Stimulated activated CD8-positive, alpha-beta memory T cell treated with anti-CD3 and anti-CD28 coated beads, Interleukin-2, amount 100 ng/mL, for 48 hours (primary cell): ENCODE data around the gene ARID4A.
"Not testable (repeated sequence)": the region's sequence is repeated elsewhere in the genome, so short reads cannot be mapped to it uniquely, and the experiment has no call there.

ENCODE experiments used
- DNase-seq, 2 donors: peaks; one replicate each; pipeline ENCODE4 v3.0.0-alpha.2; 2020; ENCODE audit warnings: low read depth in 2 of 2

The ARID4A gene, protein sequence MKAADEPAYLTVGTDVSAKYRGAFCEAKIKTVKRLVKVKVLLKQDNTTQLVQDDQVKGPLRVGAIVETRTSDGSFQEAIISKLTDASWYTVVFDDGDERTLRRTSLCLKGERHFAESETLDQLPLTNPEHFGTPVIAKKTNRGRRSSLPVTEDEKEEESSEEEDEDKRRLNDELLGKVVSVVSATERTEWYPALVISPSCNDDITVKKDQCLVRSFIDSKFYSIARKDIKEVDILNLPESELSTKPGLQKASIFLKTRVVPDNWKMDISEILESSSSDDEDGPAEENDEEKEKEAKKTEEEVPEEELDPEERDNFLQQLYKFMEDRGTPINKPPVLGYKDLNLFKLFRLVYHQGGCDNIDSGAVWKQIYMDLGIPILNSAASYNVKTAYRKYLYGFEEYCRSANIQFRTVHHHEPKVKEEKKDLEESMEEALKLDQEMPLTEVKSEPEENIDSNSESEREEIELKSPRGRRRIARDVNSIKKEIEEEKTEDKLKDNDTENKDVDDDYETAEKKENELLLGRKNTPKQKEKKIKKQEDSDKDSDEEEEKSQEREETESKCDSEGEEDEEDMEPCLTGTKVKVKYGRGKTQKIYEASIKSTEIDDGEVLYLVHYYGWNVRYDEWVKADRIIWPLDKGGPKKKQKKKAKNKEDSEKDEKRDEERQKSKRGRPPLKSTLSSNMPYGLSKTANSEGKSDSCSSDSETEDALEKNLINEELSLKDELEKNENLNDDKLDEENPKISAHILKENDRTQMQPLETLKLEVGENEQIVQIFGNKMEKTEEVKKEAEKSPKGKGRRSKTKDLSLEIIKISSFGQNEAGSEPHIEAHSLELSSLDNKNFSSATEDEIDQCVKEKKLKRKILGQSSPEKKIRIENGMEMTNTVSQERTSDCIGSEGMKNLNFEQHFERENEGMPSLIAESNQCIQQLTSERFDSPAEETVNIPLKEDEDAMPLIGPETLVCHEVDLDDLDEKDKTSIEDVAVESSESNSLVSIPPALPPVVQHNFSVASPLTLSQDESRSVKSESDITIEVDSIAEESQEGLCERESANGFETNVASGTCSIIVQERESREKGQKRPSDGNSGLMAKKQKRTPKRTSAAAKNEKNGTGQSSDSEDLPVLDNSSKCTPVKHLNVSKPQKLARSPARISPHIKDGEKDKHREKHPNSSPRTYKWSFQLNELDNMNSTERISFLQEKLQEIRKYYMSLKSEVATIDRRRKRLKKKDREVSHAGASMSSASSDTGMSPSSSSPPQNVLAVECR

DNA sequence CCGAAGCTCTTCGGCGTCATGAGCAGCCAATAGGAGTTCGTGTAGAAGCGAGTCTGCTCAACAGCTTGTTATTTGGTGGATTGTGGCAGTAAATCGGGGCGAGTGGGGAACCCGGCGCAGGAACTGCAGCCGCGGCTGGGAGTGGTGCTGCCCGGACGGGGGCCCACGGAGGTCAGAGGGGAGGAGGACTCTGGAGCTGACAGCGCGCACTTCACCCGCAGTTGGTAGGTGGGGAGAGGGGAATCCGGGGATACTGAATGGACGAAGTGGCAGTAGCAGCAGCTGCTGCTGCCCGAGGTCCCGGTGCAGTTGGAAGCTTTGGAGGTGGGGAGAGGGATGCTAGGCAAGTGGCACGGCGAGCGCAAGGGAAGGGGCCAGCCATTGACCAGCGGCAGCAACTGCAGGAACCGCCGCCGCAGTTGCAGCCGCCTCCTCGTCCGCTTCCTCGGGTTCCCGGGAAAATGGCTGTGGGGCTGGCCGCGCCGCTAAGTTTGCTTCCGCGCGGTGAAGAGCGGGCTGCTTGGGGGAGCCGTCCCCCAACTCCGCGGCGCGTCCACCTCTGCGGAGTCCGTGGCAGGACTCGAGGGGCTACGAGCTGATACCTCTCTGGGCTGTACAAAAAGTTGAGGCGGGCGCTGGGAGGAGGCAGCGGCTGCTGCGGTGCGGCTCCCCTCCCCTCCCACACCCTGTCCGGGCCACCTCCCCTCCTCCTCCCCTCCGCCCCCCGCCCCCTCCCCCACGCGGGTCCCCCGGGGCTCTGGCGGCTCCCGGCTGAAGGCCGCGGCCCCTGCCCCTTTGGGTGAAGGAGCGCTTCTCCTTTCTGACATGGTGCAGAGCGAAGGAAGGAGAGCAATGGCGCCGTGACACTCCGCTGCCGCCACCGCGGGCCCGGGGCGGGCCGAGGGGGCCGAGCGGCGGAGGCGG is at the start of gene ARID4A:
Gene ARID4A (plus strand): TSS at position 79 of the 924 bp plus-strand sequence. CDS start 1,300 bp downstream, outside the sequence.
- DNase-seq = peak; percentile 56 to 67

DNA sequence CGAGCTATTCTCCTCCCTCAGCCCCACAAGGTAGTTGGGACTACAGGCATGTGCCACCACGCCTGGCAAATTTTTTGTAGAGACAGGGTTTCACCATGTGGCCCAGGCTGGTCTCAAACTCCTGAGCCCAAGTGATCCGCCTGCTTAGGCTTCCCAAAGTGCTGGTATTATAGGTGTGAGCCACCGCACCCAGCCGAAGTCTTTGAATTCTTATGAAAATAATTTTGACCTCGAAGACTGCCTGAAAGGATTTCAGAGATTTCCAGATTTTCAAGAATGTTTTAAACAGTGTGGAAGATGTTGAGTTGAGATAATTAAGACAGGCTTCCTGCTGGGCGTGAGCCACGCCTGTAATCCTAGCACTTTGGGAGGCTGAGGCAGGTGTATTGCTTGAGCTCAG is 48.7 kb upstream of the ARID4A start:
- DNase-seq = no peak

DNA sequence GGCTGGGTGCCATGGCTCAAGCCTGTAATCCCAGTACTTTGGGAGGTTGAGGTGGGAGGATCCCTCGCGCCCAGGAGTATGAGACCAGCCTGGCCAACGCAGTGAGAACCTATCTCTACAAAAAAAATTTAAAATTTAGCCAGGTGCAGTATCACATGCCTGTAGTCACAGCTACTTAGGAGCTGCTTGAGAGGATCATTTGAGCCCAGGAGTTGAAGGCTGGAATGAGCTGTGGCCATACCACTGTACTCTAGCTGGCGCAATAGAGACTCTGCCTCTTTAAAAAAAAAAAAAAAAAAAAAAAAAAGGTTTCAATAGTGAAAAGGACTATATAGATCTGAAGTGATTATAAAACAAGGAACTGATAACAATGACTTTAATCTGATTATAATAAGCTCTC is 40.2 kb upstream of the ARID4A start:
- no peak for DNase-seq

DNA sequence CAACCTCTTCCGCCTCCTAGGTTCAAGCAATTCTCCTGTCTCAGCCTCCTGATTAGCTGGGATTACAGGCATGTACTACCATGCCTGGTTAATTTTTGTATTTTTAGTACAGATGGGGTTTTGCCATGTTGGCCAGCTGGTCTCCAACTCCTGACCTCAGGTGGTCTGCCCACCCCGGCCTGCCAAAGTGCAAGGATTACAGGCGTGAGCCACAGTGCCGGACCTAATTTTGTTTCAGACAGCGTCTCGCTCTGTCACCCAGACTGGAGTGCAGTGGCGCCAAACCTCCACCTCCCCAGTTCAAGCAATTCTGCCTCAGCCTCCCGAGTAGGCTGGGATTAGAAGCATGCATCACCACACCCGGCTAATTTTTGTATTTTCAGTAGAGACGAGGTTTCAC is 36.4 kb upstream of the ARID4A start:
- not testable (repeated sequence) for DNase-seq

DNA sequence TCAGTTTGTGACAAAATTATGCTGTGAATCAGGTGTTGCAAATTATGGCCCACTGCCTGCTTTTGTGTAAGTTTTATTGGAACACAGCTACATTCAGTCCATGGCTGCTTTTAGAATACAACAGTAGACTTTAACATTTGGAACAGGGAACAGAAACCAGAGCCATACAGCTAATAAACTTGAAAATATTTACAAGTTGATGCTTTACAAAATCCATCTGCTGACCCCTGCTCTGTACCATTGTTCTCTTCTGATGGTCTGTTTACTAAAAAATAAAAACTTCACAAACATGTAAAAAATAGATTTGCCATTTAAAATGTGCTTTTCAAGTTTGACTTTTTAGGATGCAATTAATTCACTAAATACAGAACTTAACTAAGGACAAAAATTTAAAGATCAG is 33.0 kb upstream of the ARID4A start:
- DNase-seq = no peak

DNA sequence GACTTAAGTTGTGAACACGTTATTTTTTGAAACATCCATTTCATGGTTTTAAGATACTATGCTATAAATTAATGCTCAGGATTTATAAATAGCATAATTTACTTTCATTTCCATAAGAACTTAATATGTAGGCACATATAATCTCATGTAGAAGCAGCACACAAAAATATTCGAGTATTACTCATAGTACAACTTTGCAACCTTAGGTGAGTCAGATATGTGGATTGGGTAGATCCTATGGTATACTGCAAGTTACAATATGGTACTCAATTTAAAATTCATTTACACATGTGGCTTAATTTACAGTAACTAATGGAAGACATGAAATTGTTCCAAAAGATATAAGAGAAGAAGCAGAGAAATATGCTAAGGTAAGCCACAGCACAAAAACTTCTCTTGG is 27.7 kb upstream of the ARID4A start:
- DNase-seq = no peak

DNA sequence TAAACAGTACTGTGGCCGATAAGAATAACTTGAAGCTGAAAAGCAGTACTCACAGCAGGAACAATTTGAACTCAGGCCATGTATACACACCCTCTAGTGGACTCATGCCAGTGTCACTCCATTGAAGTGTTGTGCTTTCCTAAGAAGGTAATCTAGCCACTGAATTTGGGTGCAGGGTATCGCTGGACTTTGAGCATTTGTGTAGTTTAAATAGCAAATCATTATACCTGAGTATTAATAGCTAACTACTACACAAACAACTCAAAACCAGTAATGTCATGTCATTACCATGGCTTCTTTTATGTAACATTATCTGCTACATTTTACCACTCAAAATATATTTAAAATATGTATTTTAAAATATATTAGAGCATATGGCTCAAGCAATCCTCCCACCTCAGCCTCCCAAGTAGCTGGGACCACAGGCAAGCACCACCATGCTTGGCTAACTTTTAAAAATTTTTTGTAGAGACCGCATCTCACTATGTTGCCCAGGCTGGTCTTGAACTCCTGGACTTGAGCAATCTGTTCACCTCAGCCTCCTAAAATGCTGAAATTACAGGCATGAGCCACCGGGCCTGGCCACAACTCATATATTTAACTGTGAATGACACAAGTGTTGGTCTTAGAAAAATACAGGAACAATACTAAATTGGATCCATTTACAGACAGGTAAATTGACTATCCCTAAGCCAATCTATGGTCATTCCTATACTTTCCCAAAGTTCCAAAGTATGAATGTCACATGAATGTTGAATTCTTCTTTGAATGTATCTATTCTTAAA is 25.6 kb upstream of the ARID4A start:
- DNase-seq = no peak

DNA sequence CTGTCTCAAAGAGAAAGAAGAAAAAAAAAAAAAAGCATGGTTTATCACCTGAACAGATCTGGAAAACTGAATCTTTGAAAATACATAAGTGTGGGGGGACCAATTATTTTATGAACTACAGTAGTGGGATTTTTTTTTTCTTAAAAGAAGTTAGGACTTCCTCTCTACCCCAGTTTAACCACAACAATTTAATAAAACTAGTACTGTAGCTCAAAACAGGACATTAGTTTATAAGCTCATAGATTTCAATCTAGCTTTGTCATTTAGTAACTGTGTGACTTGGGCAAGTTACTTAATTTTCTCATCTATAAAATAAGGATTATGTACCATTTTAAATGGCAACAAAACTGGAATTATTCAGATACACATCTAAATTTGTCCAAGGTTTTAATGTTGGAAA is 23.5 kb upstream of the ARID4A start:
- no peak for DNase-seq

DNA sequence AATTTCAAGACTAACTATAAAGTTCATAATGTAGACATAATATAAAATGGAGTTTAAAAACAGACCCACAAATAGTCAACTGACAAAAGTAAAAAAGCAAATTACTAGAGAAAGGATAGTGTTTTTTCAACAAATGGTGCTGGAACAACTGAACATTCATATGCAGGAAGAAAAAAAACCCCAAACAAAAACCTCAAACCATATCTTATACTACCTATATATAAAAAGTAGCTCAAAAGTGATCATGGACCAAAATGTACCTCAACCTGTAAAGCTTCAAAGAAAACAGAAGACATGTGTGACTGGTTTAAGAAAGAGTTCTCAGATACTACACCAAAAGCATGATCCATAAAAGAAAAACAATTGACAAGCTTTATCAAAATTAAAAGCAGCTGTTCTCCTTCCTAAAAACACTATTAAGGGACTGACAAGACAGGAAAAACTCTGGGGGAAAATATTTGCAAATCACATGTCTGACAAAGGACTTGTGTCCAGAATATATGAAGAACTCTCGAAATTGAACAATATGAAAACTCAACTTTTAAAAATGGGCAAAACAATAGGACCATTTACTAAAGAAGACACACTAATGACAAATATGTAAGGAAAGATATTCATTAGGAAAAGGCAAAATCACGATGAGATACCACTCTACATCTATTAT is 22.7 kb upstream of the ARID4A start:
- DNase-seq = no peak

DNA sequence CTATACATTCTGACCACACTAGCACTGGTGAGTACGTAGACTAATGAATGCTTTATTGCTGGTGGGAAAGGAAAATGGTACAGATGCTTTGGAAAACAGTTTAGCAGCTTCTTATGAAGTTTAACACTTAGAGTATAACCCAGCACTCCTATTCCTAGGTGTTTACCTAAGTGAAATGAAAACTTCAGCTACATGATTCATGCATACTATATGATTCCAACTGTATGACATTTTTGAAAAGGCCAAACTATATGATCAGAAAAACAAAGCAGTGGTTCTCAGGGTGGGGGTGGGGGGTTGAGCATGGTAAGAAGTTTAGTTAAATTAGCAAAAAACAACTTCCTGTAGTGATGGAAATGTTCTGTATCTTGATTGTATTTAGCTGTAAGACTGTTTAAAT is 22.1 kb upstream of the ARID4A start:
- DNase-seq = no peak

DNA sequence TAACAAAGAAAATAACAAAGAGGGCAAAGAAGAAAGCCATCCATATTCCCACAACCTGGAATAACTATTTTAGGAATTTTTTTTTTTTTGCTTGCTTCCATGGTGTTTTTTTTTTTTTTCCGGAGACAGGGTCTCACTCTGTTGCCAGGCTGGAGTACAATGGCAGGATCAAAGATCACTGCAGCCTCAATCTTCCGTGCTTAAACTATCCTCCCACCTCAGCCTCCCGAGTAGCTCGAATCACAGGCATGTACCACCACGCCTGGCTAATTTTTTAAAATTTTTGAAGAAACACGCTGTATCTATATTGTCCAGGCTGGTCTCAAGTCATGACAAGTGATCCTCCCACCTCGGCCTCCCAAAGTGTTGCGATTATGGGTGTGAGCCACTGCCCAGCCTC is 20.2 kb upstream of the ARID4A start:
- no peak for DNase-seq

DNA sequence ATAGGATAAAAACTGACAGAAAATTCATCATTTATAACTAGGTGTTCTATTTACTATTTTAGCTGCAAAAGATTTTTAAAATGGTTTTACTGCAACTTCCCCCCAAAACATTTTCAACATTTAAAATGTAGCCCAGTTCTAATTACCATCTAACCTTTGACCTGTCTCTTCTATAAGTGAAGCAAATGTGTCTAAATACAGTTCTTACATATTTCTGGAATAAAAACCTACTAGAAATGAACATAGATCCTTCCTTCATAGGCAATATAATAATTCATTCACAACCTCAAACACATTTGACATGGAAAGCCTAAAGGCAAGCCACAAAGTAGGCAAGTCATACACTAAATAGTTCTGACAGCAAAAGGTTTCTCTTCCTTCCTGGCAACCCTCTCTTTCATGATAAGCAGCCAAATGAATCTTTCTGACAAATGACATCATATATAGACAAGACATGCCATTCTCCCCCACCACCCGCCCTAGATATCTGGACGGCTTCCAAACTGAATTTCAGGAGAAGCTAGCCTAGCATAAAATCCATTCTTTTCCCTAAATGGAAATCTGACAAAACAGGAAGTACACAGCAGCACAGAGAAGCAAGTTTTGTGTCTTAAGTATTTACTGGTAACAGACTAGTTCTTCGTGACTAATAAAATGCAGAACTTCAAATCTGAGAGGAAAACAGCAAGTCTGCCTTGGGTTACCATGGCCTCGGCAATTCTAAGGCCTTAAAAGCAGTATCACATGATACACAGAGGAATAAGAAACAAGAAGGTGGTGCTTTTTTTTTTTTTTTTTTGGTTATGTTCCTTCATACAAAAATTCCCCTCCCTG is 17.2 kb upstream of the ARID4A start:
- no peak for DNase-seq

DNA sequence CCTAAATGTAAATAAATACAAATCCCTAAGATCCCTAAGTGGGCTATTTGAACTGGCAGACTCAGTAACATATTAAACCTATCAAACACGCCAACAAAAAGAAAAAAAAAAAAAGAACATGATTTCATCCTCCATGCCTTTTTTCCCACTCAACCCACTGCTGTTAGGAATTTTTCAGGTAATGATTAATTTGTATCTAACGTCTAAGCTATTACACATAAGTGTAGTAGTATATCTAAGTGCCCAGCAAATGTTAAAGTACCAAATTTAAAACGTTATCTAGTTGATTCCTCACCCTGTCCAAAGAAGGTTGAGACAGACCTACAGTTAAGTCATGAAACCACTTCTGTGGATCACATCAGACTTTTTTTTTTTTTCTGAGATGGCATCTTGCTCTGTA is 16.4 kb upstream of the ARID4A start:
- DNase-seq = no peak

DNA sequence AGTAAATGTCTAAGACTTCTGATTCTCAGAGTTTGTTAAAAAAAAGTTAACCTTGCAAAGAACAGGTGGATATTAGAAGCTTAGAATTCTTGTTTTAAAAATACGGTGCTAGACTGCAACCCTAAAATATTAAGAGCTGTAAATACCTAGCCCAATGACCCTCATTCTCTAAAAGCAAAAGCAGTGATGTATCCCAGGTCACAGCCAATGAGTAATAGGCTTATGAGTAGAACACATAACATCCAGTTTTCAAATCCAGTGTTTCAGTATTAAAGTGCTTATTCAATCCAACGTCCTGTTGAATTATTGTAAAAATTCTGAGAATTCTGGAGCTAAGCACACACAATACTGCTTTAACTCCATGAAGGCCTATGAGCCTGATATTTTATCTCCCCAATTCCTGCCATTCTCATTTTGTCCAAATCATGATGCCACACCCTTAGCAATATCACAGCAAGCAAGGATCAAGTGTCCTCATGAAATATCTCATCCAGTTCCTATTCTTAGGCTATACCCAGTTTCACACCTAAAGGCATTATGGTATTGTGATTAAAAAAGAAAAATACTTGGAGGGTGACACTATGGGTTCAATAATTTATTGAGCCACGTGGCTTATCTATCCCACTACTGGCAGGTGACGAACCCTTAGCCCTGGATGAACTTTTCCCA is 15.3 kb upstream of the ARID4A start:
- no peak for DNase-seq

DNA sequence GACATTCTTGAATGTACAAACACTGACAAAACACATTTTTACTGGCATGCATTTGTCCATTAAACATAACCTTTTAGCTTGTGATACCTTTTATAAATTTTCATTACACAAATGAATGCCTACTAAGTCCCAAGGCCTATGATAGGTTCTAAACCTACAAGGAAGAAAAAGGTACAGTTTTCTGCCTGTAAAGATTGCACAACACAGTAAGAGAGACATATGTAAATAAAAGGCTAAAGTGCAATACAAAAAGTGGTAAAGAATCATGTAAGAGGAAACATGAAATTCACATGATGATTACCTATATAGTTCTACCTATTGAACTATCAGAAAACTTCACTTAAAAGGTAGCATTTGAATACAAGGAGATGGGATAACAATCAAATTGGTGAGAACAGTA is 14.6 kb upstream of the ARID4A start:
- no peak for DNase-seq

DNA sequence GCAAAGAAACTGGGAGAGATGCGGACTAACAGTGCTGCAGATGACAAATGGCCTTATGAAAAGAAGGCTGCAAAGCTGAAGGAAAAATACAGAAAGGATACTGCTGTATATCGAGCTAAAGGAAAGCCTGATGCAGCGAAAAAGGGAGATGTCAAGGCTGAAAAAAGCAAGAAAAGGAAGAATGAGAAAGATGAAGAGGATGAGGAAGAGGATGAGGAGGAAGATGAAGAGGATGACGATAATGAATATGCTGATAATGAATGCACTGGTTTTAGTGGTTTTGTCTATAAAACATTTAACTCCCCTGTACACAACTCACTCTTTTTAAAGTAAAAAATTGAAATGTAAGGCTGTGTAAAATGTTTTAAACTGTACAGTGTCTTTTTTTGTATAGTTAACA is 13.2 kb upstream of the ARID4A start:
- DNase-seq = no peak

DNA sequence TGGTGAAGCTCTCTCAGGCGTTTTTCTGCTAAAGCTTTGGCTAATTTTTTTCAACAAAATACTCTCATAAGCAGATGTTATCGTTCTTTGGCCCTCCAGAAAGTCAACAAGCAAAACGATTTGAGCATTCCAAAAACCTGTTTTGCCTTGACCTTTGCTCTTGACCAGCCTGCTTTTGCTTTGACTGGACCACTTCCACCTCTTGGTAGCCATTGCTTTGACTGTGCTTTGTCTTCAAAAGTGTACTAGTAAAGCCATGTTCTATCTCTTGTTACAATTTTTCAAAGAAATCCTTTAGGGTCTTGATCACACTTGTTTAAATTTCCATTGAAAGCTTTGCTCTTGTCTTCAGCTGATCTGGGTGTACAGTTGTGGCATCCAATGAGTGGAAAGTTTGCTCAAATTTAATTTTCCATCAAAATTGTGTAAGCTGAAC is 10.7 kb upstream of the ARID4A start:
- no peak for DNase-seq

DNA sequence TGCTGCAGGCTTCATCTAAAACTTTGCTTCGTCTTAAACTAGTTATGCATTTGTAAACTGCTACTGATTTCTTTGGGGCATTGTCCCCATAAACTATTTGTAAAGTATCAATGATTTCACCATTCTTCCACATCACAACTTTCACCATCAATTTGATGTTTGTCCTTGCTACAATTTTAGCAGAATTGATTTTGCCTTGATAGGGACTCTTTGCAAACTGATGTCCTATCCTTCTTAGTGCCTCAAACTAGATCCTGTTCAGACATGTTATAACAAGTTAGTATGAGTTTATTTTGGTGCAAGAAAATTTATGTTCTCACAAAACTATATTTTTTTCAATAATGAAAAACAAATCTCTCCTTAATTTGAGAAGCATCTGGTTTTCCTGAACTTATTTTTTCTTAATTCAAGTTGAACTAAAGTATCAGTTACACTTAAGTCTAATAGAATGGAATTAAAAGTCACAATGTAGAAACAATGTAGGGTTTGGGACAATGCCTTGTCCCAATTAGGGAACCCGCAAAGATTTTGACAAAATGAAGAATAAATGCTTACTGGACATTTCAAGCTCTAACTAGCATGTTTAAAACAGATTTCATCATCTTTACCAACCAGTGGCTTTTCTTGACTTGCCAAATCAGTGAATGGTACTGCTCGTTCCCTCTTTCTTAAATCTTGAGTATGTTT is 10.1 kb upstream of the ARID4A start:
- DNase-seq = no peak
